Measurements from ENCODE around the gene DKK2.

GRCh38 chr4:107069049-107069448, 32.9 kb upstream of the DKK2 start:
- no peak for TF ChIP-seq POLR2A (IDR thresholded peaks at IDR 0.05)
- TF ChIP-seq POLR2AphosphoS5 (IDR thresholded peaks at IDR 0.05) = no peak
- TF ChIP-seq, protein P1, sequence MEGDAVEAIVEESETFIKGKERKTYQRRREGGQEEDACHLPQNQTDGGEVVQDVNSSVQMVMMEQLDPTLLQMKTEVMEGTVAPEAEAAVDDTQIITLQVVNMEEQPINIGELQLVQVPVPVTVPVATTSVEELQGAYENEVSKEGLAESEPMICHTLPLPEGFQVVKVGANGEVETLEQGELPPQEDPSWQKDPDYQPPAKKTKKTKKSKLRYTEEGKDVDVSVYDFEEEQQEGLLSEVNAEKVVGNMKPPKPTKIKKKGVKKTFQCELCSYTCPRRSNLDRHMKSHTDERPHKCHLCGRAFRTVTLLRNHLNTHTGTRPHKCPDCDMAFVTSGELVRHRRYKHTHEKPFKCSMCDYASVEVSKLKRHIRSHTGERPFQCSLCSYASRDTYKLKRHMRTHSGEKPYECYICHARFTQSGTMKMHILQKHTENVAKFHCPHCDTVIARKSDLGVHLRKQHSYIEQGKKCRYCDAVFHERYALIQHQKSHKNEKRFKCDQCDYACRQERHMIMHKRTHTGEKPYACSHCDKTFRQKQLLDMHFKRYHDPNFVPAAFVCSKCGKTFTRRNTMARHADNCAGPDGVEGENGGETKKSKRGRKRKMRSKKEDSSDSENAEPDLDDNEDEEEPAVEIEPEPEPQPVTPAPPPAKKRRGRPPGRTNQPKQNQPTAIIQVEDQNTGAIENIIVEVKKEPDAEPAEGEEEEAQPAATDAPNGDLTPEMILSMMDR (IDR thresholded peaks at IDR 0.05) = no peak

Data from prostate gland (tissue), 2 donors.